ENCODE results near the gene CLOCK.

DNA sequence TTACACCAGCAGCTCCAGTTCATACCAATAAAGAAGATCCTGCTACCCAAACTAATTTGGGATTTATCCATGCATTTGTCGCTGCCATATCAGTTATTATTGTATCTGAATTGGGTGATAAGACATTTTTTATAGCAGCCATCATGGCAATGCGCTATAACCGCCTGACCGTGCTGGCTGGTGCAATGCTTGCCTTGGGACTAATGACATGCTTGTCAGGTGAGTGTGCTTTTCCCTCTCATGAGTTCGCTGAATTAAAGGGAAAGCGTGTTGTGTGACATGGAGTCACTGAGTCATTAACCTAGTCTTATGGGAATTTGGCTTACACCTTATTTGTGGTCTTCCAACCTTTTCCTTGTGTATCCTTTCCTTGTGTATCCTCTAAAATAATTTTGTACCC, 135.1 kb downstream of the CLOCK start:
- TF ChIP-seq CBX3 (IDR thresholded peaks at IDR 0.05; ENCODE audit: borderline replicate concordance, low read depth) (no peak), POLR2AphosphoS5 (IDR thresholded peaks at IDR 0.05; ENCODE audit: low read length) (no peak), MXI1 (IDR thresholded peaks at IDR 0.05; ENCODE audit: low read depth, low read length) (no peak), RUNX3 (IDR thresholded peaks at IDR 0.05; ENCODE audit: low read length) (no peak), CHD2 (IDR thresholded peaks at IDR 0.05; ENCODE audit: borderline replicate concordance, low read depth, low read length) (no peak), EP300 (IDR thresholded peaks at IDR 0.05; ENCODE audit: borderline replicate concordance in 1 of 2, control insufficient read depth in 1 of 2, low read depth in 2 of 2, low read length in 2 of 2) (no peak), SMC3 (IDR thresholded peaks at IDR 0.05; ENCODE audit: borderline replicate concordance, low read length) (no peak), NR2C2 (IDR thresholded peaks at IDR 0.05; ENCODE audit: borderline replicate concordance, control insufficient read depth, insufficient read length, low read depth) (no peak)
- TF ChIP-seq, protein P1, sequence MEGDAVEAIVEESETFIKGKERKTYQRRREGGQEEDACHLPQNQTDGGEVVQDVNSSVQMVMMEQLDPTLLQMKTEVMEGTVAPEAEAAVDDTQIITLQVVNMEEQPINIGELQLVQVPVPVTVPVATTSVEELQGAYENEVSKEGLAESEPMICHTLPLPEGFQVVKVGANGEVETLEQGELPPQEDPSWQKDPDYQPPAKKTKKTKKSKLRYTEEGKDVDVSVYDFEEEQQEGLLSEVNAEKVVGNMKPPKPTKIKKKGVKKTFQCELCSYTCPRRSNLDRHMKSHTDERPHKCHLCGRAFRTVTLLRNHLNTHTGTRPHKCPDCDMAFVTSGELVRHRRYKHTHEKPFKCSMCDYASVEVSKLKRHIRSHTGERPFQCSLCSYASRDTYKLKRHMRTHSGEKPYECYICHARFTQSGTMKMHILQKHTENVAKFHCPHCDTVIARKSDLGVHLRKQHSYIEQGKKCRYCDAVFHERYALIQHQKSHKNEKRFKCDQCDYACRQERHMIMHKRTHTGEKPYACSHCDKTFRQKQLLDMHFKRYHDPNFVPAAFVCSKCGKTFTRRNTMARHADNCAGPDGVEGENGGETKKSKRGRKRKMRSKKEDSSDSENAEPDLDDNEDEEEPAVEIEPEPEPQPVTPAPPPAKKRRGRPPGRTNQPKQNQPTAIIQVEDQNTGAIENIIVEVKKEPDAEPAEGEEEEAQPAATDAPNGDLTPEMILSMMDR (IDR thresholded peaks at IDR 0.05 in 2 of 3, conservative IDR thresholded peaks at IDR 0.05 in 1 of 3; ENCODE audit: control insufficient read depth in 2 of 3, extremely low read depth in 1 of 3, insufficient read depth in 1 of 3, low read depth in 3 of 3, low read length in 3 of 3) = no peak
